Sigmoid colon (tissue), 7 donors: ENCODE data around the gene PDGFD. TPM values are rescaled to one million over a fixed set of nuclear protein-coding genes. Genes with fewer than 3 reads are reported as not detected.

ENCODE experiments used
- DNase-seq: peaks from one replicate; pipeline ENCODE4 v3.0.0-alpha.2; 2019
- H3K27ac ChIP-seq, 4 donors: fragments of 200-600 bp; sonication (generic); one replicate each; pipeline ENCODE4 v1.5.1; 2016 to 2019; ENCODE audit warnings: mild to moderate bottlenecking in 1 of 4
- H3K27me3 ChIP-seq, 3 donors: fragments of 200-600 bp; sonication (generic); one replicate each; pipeline ENCODE4 v1.5.1; 2019; ENCODE audit warnings: mild to moderate bottlenecking in 1 of 3
- H3K36me3 ChIP-seq, 4 donors: fragments of 200-600 bp; sonication (generic); one replicate each; pipeline ENCODE4 v1.5.1; 2016 to 2019
- H3K4me1 ChIP-seq, 4 donors: fragments of 200-600 bp; sonication (generic); one replicate each; pipeline ENCODE4 v1.5.1; 2017 to 2019
- H3K4me3 ChIP-seq, 4 donors: fragments of 200-600 bp; sonication (generic); one replicate each; pipeline ENCODE4 v1.5.1; 2017 to 2019; ENCODE audit warnings: mild to moderate bottlenecking in 2 of 4, moderate library complexity in 1 of 4
- H3K9me3 ChIP-seq, 4 donors: fragments of 200-600 bp in 3 of 4; sonication (generic) in 3 of 4; one replicate each; pipeline versions ENCODE4 v1.5.1 to v1.6.1; 2013 to 2019
- CTCF ChIP-seq, 4 experiments: fragments of 450-650 bp in 3 of 4; fragments of 200-600 bp in 1 of 4; IDR thresholded peaks; one replicate each; pipeline ENCODE4 v1.5.1; 2016 to 2019; ENCODE audit warnings: antibody characterized with exemption in 4 of 4, mild to moderate bottlenecking in 3 of 4, moderate library complexity in 2 of 4
- EP300 ChIP-seq, 4 donors: sonication (generic); formaldehyde crosslinking; IDR thresholded peaks; one replicate each; pipeline ENCODE4 v1.6.1; 2017; ENCODE audit warnings: antibody characterized with exemption in 4 of 4
- POLR2A ChIP-seq, 2 donors: fragments of 450-650 bp; IDR thresholded peaks; one replicate each; pipeline ENCODE4 v1.6.1; 2016; ENCODE audit warnings: antibody characterized with exemption in 2 of 2, mild to moderate bottlenecking in 2 of 2, moderate library complexity in 2 of 2
- POLR2AphosphoS5 ChIP-seq, 4 donors: sonication (generic); formaldehyde crosslinking; IDR thresholded peaks; one replicate each; pipeline ENCODE4 v1.6.1; 2017; ENCODE audit warnings: antibody characterized with exemption in 4 of 4
- WGBS, 2 donors: extraction: QIAGEN DNeasy Blood & Tissue Kit; methylation state at CpG; one replicate each; pipeline ENCODE4 v1.1.7; 2013; 5-methylcytosine and 5-hydroxymethylcytosine counted together
- intact Hi-C: fragments of 100-400 bp; cut with DNase I; formaldehyde crosslinking; loops from one replicate; pipeline ENCODE4 v1.15.1; 2023
- polyA plus RNA-seq, 3 donors: library from polyadenylated mRNA; stranded (reverse); fragments of 200-250 nt; gene quantifications; one replicate each; pipeline ENCODE4 v1.2.3, GENCODE V29; 2013
- total RNA-seq, 4 donors: library from RNA; depleted of rRNA; stranded (reverse); fragments of >200 nt; gene quantifications; one replicate each; pipeline ENCODE4 v1.1.0, GENCODE V29; 2016
- donor health status: healthy with polysubstance abuse.
- donor health status: Bipolar disorder and iron deficiency.
- donor health status: healthy.

The PDGFD gene
- total and polyA plus RNA-seq, 7 donors: 0.69 to 11.6 (median 7.9) TPM

DNA sequence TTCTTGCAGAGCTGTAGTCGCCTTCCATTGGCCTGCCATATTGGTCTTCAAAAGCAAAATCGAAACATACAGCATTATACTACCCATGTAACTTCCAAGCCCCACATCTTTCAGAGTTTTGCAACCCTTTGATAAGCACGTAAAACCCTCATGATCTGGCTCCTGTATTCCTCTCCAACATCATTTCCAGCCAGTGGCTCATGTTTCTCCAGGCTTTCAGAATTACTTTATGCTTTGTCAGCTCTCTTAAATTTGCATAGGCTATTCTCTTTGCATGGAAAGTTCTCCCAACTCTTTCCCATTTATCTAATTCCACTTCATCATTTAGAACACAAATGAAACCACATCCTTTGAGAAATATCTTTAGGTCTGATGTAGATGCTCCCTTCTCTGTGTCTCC, 195.3 kb downstream of the PDGFD start:
- H3K27ac ChIP-seq: no peak overlapping the region
- H3K4me1 ChIP-seq: no peaks in the 10 kb centered on the region
- no peak for DNase-seq
- intact Hi-C loops: no loop called here
- H3K36me3 ChIP-seq: no peaks in the 10 kb centered on the region
- no peaks in the 10 kb centered on the region for H3K9me3 ChIP-seq
- TF ChIP-seq CTCF (IDR thresholded peaks at IDR 0.05): no peak
- no peak for TF ChIP-seq POLR2A (IDR thresholded peaks at IDR 0.05)
- TF ChIP-seq EP300 (IDR thresholded peaks at IDR 0.05): no peak
- no peak for TF ChIP-seq POLR2AphosphoS5 (IDR thresholded peaks at IDR 0.05)
- H3K27me3 ChIP-seq: no peaks in the 10 kb centered on the region
- 92 to 94% methylated on average over 3 of the region's 3 CpGs for WGBS, 2 donors
- H3K4me3 ChIP-seq: no peak overlapping the region

GRCh38 chr11:103967985-103968384, 196.0 kb downstream of the PDGFD start:
- 91 to 93% methylated on average over 8 of the region's 8 CpGs for WGBS, 2 donors
- intact Hi-C loops: no loop called here

GRCh38 chr11:103964390-103964789, 199.6 kb downstream of the PDGFD start:
- no peak for DNase-seq
- intact Hi-C loops: no loop called here
- H3K27me3 ChIP-seq: no peaks in the 10 kb centered on the region
- no peak overlapping the region for H3K4me3 ChIP-seq
- no peaks in the 10 kb centered on the region for H3K36me3 ChIP-seq
- TF ChIP-seq POLR2AphosphoS5 (IDR thresholded peaks at IDR 0.05) (no peak), EP300 (IDR thresholded peaks at IDR 0.05) (no peak), CTCF (IDR thresholded peaks at IDR 0.05) (no peak), POLR2A (IDR thresholded peaks at IDR 0.05) (no peak)
- H3K27ac ChIP-seq: no peak overlapping the region
- no peaks in the 10 kb centered on the region for H3K4me1 ChIP-seq
- H3K9me3 ChIP-seq: no peaks in the 10 kb centered on the region

More at GRCh38 chr11:103967985-103968384, 196.0 kb downstream of the PDGFD start:
- no peaks in the 10 kb centered on the region for H3K36me3 ChIP-seq
- no peaks in the 10 kb centered on the region for H3K9me3 ChIP-seq
- H3K4me3 ChIP-seq: no peak overlapping the region
- no peaks in the 10 kb centered on the region for H3K4me1 ChIP-seq
- no peak for TF ChIP-seq CTCF (IDR thresholded peaks at IDR 0.05)
- no peak for TF ChIP-seq POLR2A (IDR thresholded peaks at IDR 0.05)
- TF ChIP-seq POLR2AphosphoS5 (IDR thresholded peaks at IDR 0.05): no peak
- no peak for TF ChIP-seq EP300 (IDR thresholded peaks at IDR 0.05)
- no peaks in the 10 kb centered on the region for H3K27me3 ChIP-seq
- no peak overlapping the region for H3K27ac ChIP-seq
- DNase-seq: no peak

DNA sequence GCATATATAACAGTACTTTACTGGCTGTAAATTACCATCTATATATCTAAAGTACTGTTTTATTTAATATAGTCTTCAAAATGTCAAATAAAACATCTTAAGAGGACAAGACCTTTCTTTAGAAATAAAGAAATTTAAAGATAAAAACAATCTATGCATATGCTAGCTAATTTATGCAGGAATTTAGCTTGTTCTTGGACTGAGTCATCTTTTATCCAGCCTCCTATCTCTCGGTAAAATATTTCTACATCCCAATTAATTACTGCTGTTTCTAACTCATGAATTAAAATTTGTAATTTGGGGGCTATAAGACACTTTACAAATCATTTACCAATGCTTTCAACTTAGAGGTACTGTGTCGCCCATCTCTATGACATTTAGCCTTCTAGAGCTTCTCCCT, 200.3 kb downstream of the PDGFD start:
- no peak for TF ChIP-seq EP300 (IDR thresholded peaks at IDR 0.05)
- intact Hi-C loops: no loop called here
- Histone ChIP-seq H3K9me3 (no peaks in the 10 kb centered on the region), H3K36me3 (no peaks in the 10 kb centered on the region), H3K4me1 (no peaks in the 10 kb centered on the region), H3K27me3 (no peaks in the 10 kb centered on the region), H3K27ac (no peak overlapping the region), H3K4me3 (no peak overlapping the region)
- DNase-seq: no peak
- 90 to 92% methylated on average over 2 of the region's 2 CpGs for WGBS, 2 donors

DNA sequence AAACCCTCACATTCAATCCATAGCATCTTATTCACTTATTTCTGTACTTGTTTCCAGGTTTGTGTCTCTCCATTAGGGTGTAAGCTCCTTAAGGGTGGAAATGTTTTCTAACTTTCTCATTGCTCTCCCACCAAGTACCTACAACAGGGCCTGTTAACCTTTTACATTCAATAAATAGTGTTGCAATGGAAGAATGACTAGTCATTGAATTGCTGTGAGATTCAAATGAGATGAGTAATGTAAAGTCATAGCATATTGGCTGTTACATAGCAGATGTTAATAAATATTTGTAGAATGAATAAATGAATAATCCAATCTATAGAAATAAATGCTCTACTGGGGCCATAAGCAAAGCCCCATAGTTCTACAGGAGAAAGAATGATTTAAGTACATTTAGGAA, 202.9 kb downstream of the PDGFD start:
- TF ChIP-seq CTCF (IDR thresholded peaks at IDR 0.05) (no peak), POLR2A (IDR thresholded peaks at IDR 0.05) (no peak), EP300 (IDR thresholded peaks at IDR 0.05) (no peak), POLR2AphosphoS5 (IDR thresholded peaks at IDR 0.05) (no peak)
- Histone ChIP-seq H3K36me3 (no peaks in the 10 kb centered on the region), H3K27ac (no peak overlapping the region), H3K4me3 (no peak overlapping the region), H3K4me1 (no peaks in the 10 kb centered on the region), H3K9me3 (no peaks in the 10 kb centered on the region), H3K27me3 (no peaks in the 10 kb centered on the region)
- intact Hi-C loops: no loop called here
- no peak for DNase-seq
